Suppressor macrophage treated with lipopolysaccharide for 1 hour (primary cell): ENCODE data around the gene APBA1.

Experiments used
- DNase-seq, 3 donors: peaks; one replicate each; pipeline ENCODE4 v3.0.0-alpha.2; 2020 to 2022

The APBA1 gene

GRCh38 chr9:69574057-69574456, 98.1 kb downstream of the APBA1 start:
- no peak for DNase-seq

- no peak for DNase-seq
These were observed 98.5 kb downstream of the APBA1 start for GRCh38 chr9:69573651-69574050.

- no peak for DNase-seq
These were observed 99.6 kb downstream of the APBA1 start for GRCh38 chr9:69572611-69573010.

- no peak for DNase-seq
These were observed 101.1 kb downstream of the APBA1 start for GRCh38 chr9:69571032-69571431.

GRCh38 chr9:69569738-69570451, 102.3 kb downstream of the APBA1 start:
- DNase-seq, result no peak

- no peak for DNase-seq
These were observed 107.6 kb downstream of the APBA1 start for GRCh38 chr9:69564557-69564956.

GRCh38 chr9:69559126-69559525, 113.0 kb downstream of the APBA1 start:
- DNase-seq, result no peak

- no peak for DNase-seq
These were observed 115.5 kb downstream of the APBA1 start for GRCh38 chr9:69556707-69557106.

- DNase-seq, result no peak
These were observed 116.4 kb downstream of the APBA1 start for GRCh38 chr9:69555802-69556201.

- no peak for DNase-seq
These were observed 117.2 kb downstream of the APBA1 start for GRCh38 chr9:69554945-69555344.

- peak; percentile 31 to 51 (median 43) for DNase-seq
These were observed 122.6 kb downstream of the APBA1 start for GRCh38 chr9:69549310-69550202.

- no peak for DNase-seq
These were observed 123.5 kb downstream of the APBA1 start for GRCh38 chr9:69548681-69549080.

- DNase-seq, result no peak
These were observed 125.9 kb downstream of the APBA1 start for GRCh38 chr9:69546265-69546664.

- no peak for DNase-seq
These were observed 129.0 kb downstream of the APBA1 start for GRCh38 chr9:69542942-69543704.

- no peak for DNase-seq
These were observed 130.1 kb downstream of the APBA1 start for GRCh38 chr9:69542058-69542457.

- no peak for DNase-seq
These were observed 136.3 kb downstream of the APBA1 start for GRCh38 chr9:69535911-69536310.

GRCh38 chr9:69535286-69535832, 136.8 kb downstream of the APBA1 start:
- no peak for DNase-seq

GRCh38 chr9:69532396-69532795, 139.8 kb downstream of the APBA1 start:
- DNase-seq, result no peak

GRCh38 chr9:69527454-69527853, 144.7 kb downstream of the APBA1 start:
- no peak for DNase-seq

GRCh38 chr9:69526699-69527098, 145.5 kb downstream of the APBA1 start:
- no peak for DNase-seq

- DNase-seq, result no peak
These were observed 152.5 kb downstream of the APBA1 start for GRCh38 chr9:69519470-69520240.
